ENCODE results near the gene ELP2. TPM values are rescaled to one million over a fixed set of nuclear protein-coding genes. Genes with fewer than 3 reads are reported as not detected.

Gene ELP2
- total and polyA plus RNA-seq, 2 of the 8 experiments (the other 6 are each of a cell fraction or from before 2014, with no cell fraction given), result 55.8 to 165 TPM

GRCh38 chr18:36191286-36191685, 61.6 kb downstream of the ELP2 start:
- Histone ChIP-seq H3K79me2 (ENCODE audit: control insufficient read depth in 1 of 2, insufficient read depth in 2 of 2, low read length in 2 of 2) (peaks cover 0 to 13% of the 10 kb centered on the region in 2 experiments; a peak in 1 of 4 replicates), H2BK12ac (ENCODE audit: low read depth, low read length) (no peak overlapping the region), H3K9me3 (ENCODE audit: insufficient read depth in 2 of 2, low read depth in 1 of 2, low read length in 1 of 2) (no peaks in the 10 kb centered on the region), H3K23me2 (ENCODE audit: low read depth, low read length) (peaks cover 15% of the 10 kb centered on the region; the same call in 1 of the 2 replicates), H3K9ac (replicated peaks in 1 of 4; ENCODE audit: extremely low read depth in 1 of 4, low read depth in 3 of 4, low read length in 3 of 4) (no peak overlapping the region), H3K18ac (ENCODE audit: extremely low read depth, low read length) (no peak overlapping the region), H3K79me1 (ENCODE audit: low read depth, low read length) (peaks cover 3% of the 10 kb centered on the region; the same call in 1 of the 2 replicates), H3K14ac (ENCODE audit: insufficient read length) (no peak overlapping the region), H2AK5ac (ENCODE audit: low read depth, low read length) (no peak overlapping the region), H3K4me2 (ENCODE audit: insufficient read depth in 1 of 2, low read depth in 2 of 2, low read length in 2 of 2) (no peak overlapping the region), H4K8ac (ENCODE audit: extremely low read depth, insufficient read depth, low read length) (no peak overlapping the region), H4K20me1 (replicated peaks in 1 of 2; ENCODE audit: control insufficient read depth in 1 of 2, insufficient read depth in 2 of 2, low read length in 2 of 2) (peaks cover 0 to 2% of the 10 kb centered on the region in 2 experiments), H3K36me3 (ENCODE audit: control insufficient read depth in 2 of 4, insufficient read depth in 4 of 4, low read length in 3 of 4) (no peaks in the 10 kb centered on the region), H2BK15ac (ENCODE audit: low read length) (no peak overlapping the region), H4K5ac (ENCODE audit: insufficient read length, low read depth, low read length) (no peak overlapping the region), H2BK20ac (ENCODE audit: low read length) (no peak overlapping the region), H3K4me3 (ENCODE audit: extremely low read depth in 1 of 4, insufficient read depth in 2 of 4, low read depth in 3 of 4, low read length in 4 of 4) (no peak overlapping the region), H2BK5ac (ENCODE audit: low read depth, low read length) (no peak overlapping the region), H3K56ac (replicated peaks; ENCODE audit: insufficient read length, low read depth, low read length) (no peak overlapping the region), H3K4ac (replicated peaks; ENCODE audit: insufficient read length, low read depth, low read length) (no peak overlapping the region), H3K27me3 (replicated peaks in 1 of 4; ENCODE audit: control insufficient read depth in 3 of 4, extremely low read depth in 1 of 4, insufficient read depth in 3 of 4, low read length in 3 of 4) (peaks cover 0 to 29% (median 20%) of the 10 kb centered on the region in 4 experiments; a peak in 6 of 7 replicates), H4K91ac (replicated peaks; ENCODE audit: insufficient read length, low read length) (no peak overlapping the region), H2AFZ (ENCODE audit: low read length) (no peak overlapping the region), H2BK120ac (replicated peaks; ENCODE audit: low read depth, low read length) (no peak overlapping the region), H3K23ac (ENCODE audit: insufficient read length) (no peak overlapping the region), H3K27ac (ENCODE audit: low read depth, low read length) (no peak overlapping the region), H3K4me1 (replicated peaks in 1 of 4; ENCODE audit: control insufficient read depth in 3 of 4, insufficient read depth in 4 of 4, low read length in 3 of 4) (peaks cover 3 to 9% (median 5%) of the 10 kb centered on the region in 4 experiments; a peak in 6 of 7 replicates)
- peak in 1 of 2 experiments; percentile 24 for DNase-seq (ENCODE audit: low read depth in 1 of 2, low spot score in 2 of 2)
- WGBS, 2 experiments (ENCODE audit: extremely low coverage in 1 of 2, insufficient coverage in 1 of 2, insufficient read length in 1 of 2, insufficient replicate concordance in 2 of 2, low coverage in 1 of 2, low lambda C conversion rate in 2 of 2, missing lambda C conversion rate in 1 of 2), result 87% methylated on average over 3 of the region's 3 CpGs; no CpG with 5 or more reads in 1 of the 2 experiments
- CTCF ChIA-PET (ENCODE audit: partially characterized antibody), result no interaction called here
- POLR2A ChIA-PET (ENCODE audit: partially characterized antibody), result interaction anchor here (0.7 to 3.4 kb wide), 3 partner anchors 9 to 36 kb away, joined by 3 to 24 read pairs (median 3); no protein-coding TSS in a partner anchor
- no peak for FAIRE-seq
- TF ChIP-seq TBP (IDR thresholded peaks at IDR 0.05; ENCODE audit: low read depth, low read length), result no peak
- TF ChIP-seq KDM4A (IDR thresholded peaks at IDR 0.05; ENCODE audit: low read depth, low read length, severe bottlenecking), result no peak
- no peak for TF ChIP-seq CTCF (IDR thresholded peaks at IDR 0.05; ENCODE audit: control extremely low read depth in 1 of 3, insufficient read depth in 1 of 3, low read depth in 1 of 3, low read length in 3 of 3)
- TF ChIP-seq KDM1A (IDR thresholded peaks at IDR 0.05; ENCODE audit: borderline replicate concordance, low read length), result no peak
- no peak for TF ChIP-seq ZNF274 (IDR thresholded peaks at IDR 0.05; ENCODE audit: borderline replicate concordance, extremely low read depth, low read length)
- no peak for TF ChIP-seq BRCA1 (IDR thresholded peaks at IDR 0.05; ENCODE audit: low read depth, low read length)
- TF ChIP-seq MAX (IDR thresholded peaks at IDR 0.05), result no peak
- TF ChIP-seq HDAC2 (IDR thresholded peaks at IDR 0.05; ENCODE audit: borderline replicate concordance in 1 of 2, low read depth in 2 of 2, low read length in 2 of 2), result no peak
- no peak for TF ChIP-seq SP4 (IDR thresholded peaks at IDR 0.05; ENCODE audit: low read length)
- no peak for TF ChIP-seq SUZ12 (IDR thresholded peaks at IDR 0.05; ENCODE audit: low read length)
- TF ChIP-seq TAF7 (optimal IDR thresholded peaks at IDR 0.05; ENCODE audit: borderline replicate concordance, low read depth, low read length), result no peak
